Osteoblast (primary cell): ENCODE measurements around the gene PICK1. TPM values are rescaled to one million over a fixed set of nuclear protein-coding genes. Genes with fewer than 3 reads are reported as not detected.

Experiments
- DNase-seq: peaks from one replicate; pipeline ENCODE4 v3.0.0; 2011; ENCODE audit warnings: low spot score, mixed read lengths; ENCODE audit not compliant: insufficient read length; ENCODE audit errors: missing footprints
- H2AFZ ChIP-seq: 2 replicates; pipeline ENCODE4 v1.6.0; 2011; ENCODE audit warnings: mild to moderate bottlenecking, low read length
- H3K27ac ChIP-seq: 2 replicates; pipeline ENCODE4 v1.5.1; 2011; ENCODE audit warnings: mild to moderate bottlenecking, low read depth, low read length, moderate library complexity
- H3K27me3 ChIP-seq: 2 replicates; pipeline ENCODE4 v1.6.0; 2012; ENCODE audit warnings: mild to moderate bottlenecking, control low read depth, inconsistent platforms, low read length, moderate library complexity; ENCODE audit not compliant: insufficient read depth
- H3K36me3 ChIP-seq: 2 replicates; pipeline ENCODE4 v1.5.1; 2011; ENCODE audit warnings: mild to moderate bottlenecking, low read length, control low read depth, moderate library complexity; ENCODE audit not compliant: insufficient read depth
- H3K4me1 ChIP-seq: 2 replicates; pipeline ENCODE4 v1.5.1; 2011; ENCODE audit warnings: mild to moderate bottlenecking, low read length, control low read depth, moderate library complexity; ENCODE audit not compliant: insufficient read depth
- H3K4me2 ChIP-seq: 2 replicates; pipeline ENCODE4 v1.6.0; 2011; ENCODE audit warnings: mild to moderate bottlenecking, low read length; ENCODE audit not compliant: insufficient read depth
- H3K4me3 ChIP-seq: fragments of 200-600 bp; sonication (generic); 3 replicates; pipeline ENCODE4 v1.5.1; 2012; ENCODE audit warnings: mild to moderate bottlenecking, low read length, inconsistent platforms; ENCODE audit not compliant: insufficient read depth
- H3K79me2 ChIP-seq: 2 replicates; pipeline ENCODE4 v1.6.0; 2012; ENCODE audit warnings: mild to moderate bottlenecking, low read length, control low read depth, inconsistent platforms; ENCODE audit not compliant: insufficient read depth
- H3K9me3 ChIP-seq: 2 replicates; pipeline ENCODE4 v1.5.1; 2011; ENCODE audit warnings: low read depth, low read length, control low read depth
- H4K20me1 ChIP-seq: 2 replicates; pipeline ENCODE4 v1.6.0; 2012; ENCODE audit warnings: mild to moderate bottlenecking, low read length, control low read depth; ENCODE audit not compliant: insufficient read depth
- CTCF ChIP-seq: IDR thresholded peaks from 2 replicates; pipeline ENCODE4 v1.5.1; 2011; ENCODE audit warnings: mild to moderate bottlenecking, low read depth, low read length, moderate library complexity; ENCODE audit errors: extremely low read depth
- total RNA-seq: library from RNA; depleted of rRNA; stranded (reverse); fragments of >200 nt; gene quantifications from 2 replicates; pipeline ENCODE4 v1.2.3, GENCODE V29; 2012

The PICK1 gene
- total RNA-seq, 1 donor: 15.6 TPM

- no peaks in the 10 kb centered on the region for H3K4me1 ChIP-seq
- no peaks in the 10 kb centered on the region for H3K79me2 ChIP-seq
- no peaks in the 10 kb centered on the region for H4K20me1 ChIP-seq
- H3K4me3 ChIP-seq: no peak overlapping the region
- DNase-seq: peak; percentile 67
- H3K36me3 ChIP-seq: no peaks in the 10 kb centered on the region
- TF ChIP-seq CTCF: no peak
- no peaks in the 10 kb centered on the region for H3K9me3 ChIP-seq
- H3K27me3 ChIP-seq: no peaks in the 10 kb centered on the region
- H3K4me2 ChIP-seq: no peak overlapping the region
- no peak overlapping the region for H3K27ac ChIP-seq
- no peak overlapping the region for H2AFZ ChIP-seq
Measured at GRCh38 chr22:38110863-38111852, 54.0 kb downstream of the PICK1 start.

GRCh38 chr22:38111925-38112355, 54.7 kb downstream of the PICK1 start:
- Histone ChIP-seq H3K79me2 (no peaks in the 10 kb centered on the region), H4K20me1 (no peaks in the 10 kb centered on the region), H3K27me3 (no peaks in the 10 kb centered on the region), H3K4me1 (no peaks in the 10 kb centered on the region), H3K9me3 (no peaks in the 10 kb centered on the region), H3K4me3 (no peak overlapping the region), H3K36me3 (no peaks in the 10 kb centered on the region), H2AFZ (no peak overlapping the region), H3K27ac (no peak overlapping the region), H3K4me2 (no peak overlapping the region)
- no peak for TF ChIP-seq CTCF
- peak; percentile 72 for DNase-seq

- no peaks in the 10 kb centered on the region for H3K4me1 ChIP-seq
- H4K20me1 ChIP-seq: no peaks in the 10 kb centered on the region
- H2AFZ ChIP-seq: no peak overlapping the region
- H3K36me3 ChIP-seq: no peaks in the 10 kb centered on the region
- H3K27ac ChIP-seq: no peak overlapping the region
- H3K79me2 ChIP-seq: no peaks in the 10 kb centered on the region
- H3K27me3 ChIP-seq: no peaks in the 10 kb centered on the region
- TF ChIP-seq CTCF: no peak
- DNase-seq: peak; percentile 32
- H3K4me3 ChIP-seq: no peak overlapping the region
- no peaks in the 10 kb centered on the region for H3K9me3 ChIP-seq
- no peak overlapping the region for H3K4me2 ChIP-seq
Measured at GRCh38 chr22:38112381-38112780, 55.2 kb downstream of the PICK1 start.
